Measurements from ENCODE around the gene NSUN5.

DNA sequence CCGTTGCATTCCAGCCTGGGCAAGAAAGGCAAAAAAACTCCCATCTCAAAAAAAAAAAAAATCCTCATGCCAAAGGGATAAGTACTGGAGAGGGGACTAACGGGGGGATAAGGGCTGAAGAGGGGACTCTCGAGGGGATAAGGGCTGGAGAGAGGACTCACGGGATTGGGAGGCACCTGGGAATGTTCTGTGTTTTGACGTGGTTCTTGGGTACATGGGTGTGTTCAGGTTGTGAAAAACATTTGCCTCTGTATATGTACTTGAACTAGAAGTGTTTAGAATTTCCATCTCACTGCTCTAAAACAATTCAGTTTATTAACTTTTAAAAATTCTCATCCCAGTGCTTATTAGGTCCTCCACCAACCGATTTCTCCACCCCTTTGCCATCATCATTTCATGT is 23.8 kb upstream of the NSUN5 start:
- TF ChIP-seq, protein P1, sequence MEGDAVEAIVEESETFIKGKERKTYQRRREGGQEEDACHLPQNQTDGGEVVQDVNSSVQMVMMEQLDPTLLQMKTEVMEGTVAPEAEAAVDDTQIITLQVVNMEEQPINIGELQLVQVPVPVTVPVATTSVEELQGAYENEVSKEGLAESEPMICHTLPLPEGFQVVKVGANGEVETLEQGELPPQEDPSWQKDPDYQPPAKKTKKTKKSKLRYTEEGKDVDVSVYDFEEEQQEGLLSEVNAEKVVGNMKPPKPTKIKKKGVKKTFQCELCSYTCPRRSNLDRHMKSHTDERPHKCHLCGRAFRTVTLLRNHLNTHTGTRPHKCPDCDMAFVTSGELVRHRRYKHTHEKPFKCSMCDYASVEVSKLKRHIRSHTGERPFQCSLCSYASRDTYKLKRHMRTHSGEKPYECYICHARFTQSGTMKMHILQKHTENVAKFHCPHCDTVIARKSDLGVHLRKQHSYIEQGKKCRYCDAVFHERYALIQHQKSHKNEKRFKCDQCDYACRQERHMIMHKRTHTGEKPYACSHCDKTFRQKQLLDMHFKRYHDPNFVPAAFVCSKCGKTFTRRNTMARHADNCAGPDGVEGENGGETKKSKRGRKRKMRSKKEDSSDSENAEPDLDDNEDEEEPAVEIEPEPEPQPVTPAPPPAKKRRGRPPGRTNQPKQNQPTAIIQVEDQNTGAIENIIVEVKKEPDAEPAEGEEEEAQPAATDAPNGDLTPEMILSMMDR (IDR thresholded peaks at IDR 0.05), result no peak
- no peak for TF ChIP-seq POLR2A (IDR thresholded peaks at IDR 0.05)

Measured in body of pancreas (tissue), 4 donors.